HepG2 (cell line): Measurements from ENCODE around the gene NFE2. TPM values are rescaled to one million over a fixed set of nuclear protein-coding genes. Genes with fewer than 3 reads are reported as not detected.
A peak's percentile ranks its signal among the peaks of the same experiment; 100 is the strongest.

ENCODE experiments used
- ATAC-seq: fragments of 200-7000 bp; cut with Tn5 transposase; 3 replicates; pipeline ENCODE4 v1.9.1; 2020; ENCODE audit warnings: mild to moderate bottlenecking, moderate library complexity
- Bru-seq: library from RNA; stranded (reverse); fragments of 400-500 nt; gene quantifications from one replicate; lab custom pipeline; 2021; lab: Mats Ljungman, UMichigan
- BruChase-seq, 2 experiments: library from RNA; stranded (reverse); fragments of 400-500 nt; gene quantifications; one replicate each; lab custom pipeline; 2021; lab: Mats Ljungman, UMichigan
- BruUV-seq: library from RNA; stranded (reverse); fragments of 400-500 nt; replicated peaks from 2 replicates; lab custom pipeline; 2021; lab: Mats Ljungman, UMichigan
- CTCF ChIA-PET: fragments of 300-600 bp; formaldehyde crosslinking; extraction: SDS; loops from one replicate; lab custom pipeline; 2021; ENCODE audit warnings: low total read pairs, inconsistent platforms, low intra/inter-chr PET ratio; lab: Yijun Ruan, JAX
- POLR2A ChIA-PET: fragments of 350-600 bp; sonication (Branson Sonifier 250); formaldehyde crosslinking; loops from one replicate; lab custom pipeline; 2020; ENCODE audit warnings: antibody characterized with exemption, inconsistent platforms; lab: Yijun Ruan, JAX
- DNase-seq: peaks from one replicate; pipeline ENCODE4 v3.0.0-alpha.2; 2015; ENCODE audit warnings: low spot score
- FAIRE-seq: peaks from 3 replicates; lab custom pipeline; 2011; peaks lifted over from hg19 to GRCh38; lab: Jason Lieb, UNC
- H2AFZ ChIP-seq: one replicate; pipeline ENCODE4 v1.6.1; 2011; ENCODE audit warnings: low read length, inconsistent platforms
- H3K27ac ChIP-seq: fragments of 300-600 bp; 3 replicates; pipeline ENCODE4 v1.8.0; 2011; ENCODE audit warnings: mixed run types, mild to moderate bottlenecking, mixed read lengths, low read length, inconsistent platforms; ENCODE audit not compliant: insufficient read depth; ENCODE audit errors: extremely low read length
- H3K27me3 ChIP-seq, 2 experiments: fragments of 200-600 bp in 1 of 2; 2 replicates in 1 of 2; 3 replicates in 1 of 2; pipeline versions ENCODE4 v1.6.0 to v1.8.0; 2011; ENCODE audit warnings: low read length in 2 of 2, mild to moderate bottlenecking in 2 of 2, moderate library complexity in 2 of 2, inconsistent platforms in 1 of 2; ENCODE audit not compliant: insufficient read depth in 2 of 2, control insufficient read depth in 1 of 2
- H3K36me3 ChIP-seq, 2 experiments: fragments of 200-600 bp in 1 of 2; replicated peaks in 1 of 2; 2 replicates in 1 of 2; 3 replicates in 1 of 2; pipeline versions ENCODE4 v1.5.1 to v1.8.0; 2011; ENCODE audit warnings: low read length in 2 of 2, inconsistent platforms in 1 of 2; ENCODE audit not compliant: insufficient read depth in 2 of 2, control insufficient read depth in 1 of 2
- H3K4me1 ChIP-seq: 2 replicates; pipeline ENCODE4 v1.5.1; 2012; ENCODE audit warnings: low read length, inconsistent platforms; ENCODE audit not compliant: insufficient read depth
- H3K4me2 ChIP-seq: 2 replicates; pipeline ENCODE4 v1.6.0; 2011; ENCODE audit warnings: low read depth, low read length, inconsistent platforms
- H3K4me3 ChIP-seq, 3 experiments: fragments of 200-600 bp in 1 of 3; sonication (generic), shearing (Covaris generic) in 1 of 3; replicated peaks in 1 of 3; 2 replicates each; pipeline ENCODE4 v1.5.1; 2011 to 2016; ENCODE audit warnings: low read length in 3 of 3, inconsistent platforms in 2 of 3, low read depth in 2 of 3, mild to moderate bottlenecking in 2 of 3, control low read depth in 1 of 3, mixed read lengths in 1 of 3; ENCODE audit not compliant: insufficient read depth in 1 of 3
- H3K79me2 ChIP-seq: one replicate; pipeline ENCODE4 v1.6.1; 2011; ENCODE audit warnings: low read length, inconsistent platforms; ENCODE audit not compliant: insufficient read depth
- H3K9ac ChIP-seq: 2 replicates; pipeline ENCODE4 v1.6.0; 2011; ENCODE audit warnings: mild to moderate bottlenecking, low read depth, low read length, inconsistent platforms; ENCODE audit not compliant: insufficient read depth
- H3K9me3 ChIP-seq: 2 replicates; pipeline ENCODE4 v1.5.1; 2012; ENCODE audit warnings: mild to moderate bottlenecking, low read length
- H4K20me1 ChIP-seq: 2 replicates; pipeline ENCODE4 v1.6.0; 2011; ENCODE audit warnings: inconsistent platforms, mild to moderate bottlenecking, low read length, moderate library complexity; ENCODE audit not compliant: insufficient read depth
- HNF4G ChIP-seq, 2 experiments: sonication (generic) in 1 of 2; formaldehyde crosslinking in 1 of 2; IDR thresholded peaks; 2 replicates each; pipeline versions ENCODE4 v1.4.0 to v1.6.1; 2011 to 2020; ENCODE audit warnings: borderline replicate concordance in 2 of 2, low read depth in 2 of 2, mild to moderate bottlenecking in 2 of 2, low read length in 1 of 2, missing genetic modification reagents in 1 of 2, moderate library complexity in 1 of 2
- RXRB ChIP-seq: IDR thresholded peaks from 2 replicates; pipeline ENCODE4 v1.6.1; 2016; ENCODE audit warnings: borderline replicate concordance, missing genetic modification reagents, missing compliant biosample characterization
- SIX1 ChIP-seq: sonication (generic); formaldehyde crosslinking; IDR thresholded peaks from 2 replicates; pipeline ENCODE4 v1.4.0; 2020; ENCODE audit warnings: missing genetic modification reagents, borderline replicate concordance
- ZFP62 ChIP-seq: sonication (generic); formaldehyde crosslinking; IDR thresholded peaks from 2 replicates; pipeline ENCODE4 v1.4.0; 2020; ENCODE audit warnings: missing genetic modification reagents
- ZFY ChIP-seq: sonication (generic); formaldehyde crosslinking; IDR thresholded peaks from 2 replicates; pipeline ENCODE4 v1.4.0; 2020; ENCODE audit warnings: missing genetic modification reagents
- ZNF710 ChIP-seq: sonication (generic); formaldehyde crosslinking; IDR thresholded peaks from 2 replicates; pipeline ENCODE4 v1.5.0; 2020; ENCODE audit warnings: mild to moderate bottlenecking, missing genetic modification reagents, borderline replicate concordance
- ZNF776 ChIP-seq: sonication (generic); formaldehyde crosslinking; IDR thresholded peaks from 2 replicates; pipeline ENCODE4 v1.4.0; 2020; ENCODE audit warnings: mild to moderate bottlenecking, missing genetic modification reagents
- ZNF792 ChIP-seq: IDR thresholded peaks from 2 replicates; pipeline ENCODE4 v1.6.1; 2016
- WGBS: methylation state at CpG from one replicate; pipeline ENCODE4 v1.1.6; 2017; ENCODE audit warnings: low lambda C conversion rate; 5-methylcytosine and 5-hydroxymethylcytosine counted together
- in situ Hi-C: cut with HindIII; loops from 2 replicates; pipeline ENCODE4 v1.10.0; 2017; ENCODE audit warnings: low pct_unique_long_range_greater_than_20kb; ENCODE audit not compliant: extremely low pct_ligation_motif_present
- intact Hi-C: fragments of 100-400 bp; cut with micrococcal nuclease; formaldehyde crosslinking; loops from one replicate; pipeline ENCODE4 v1.10.0; 2022; ENCODE audit not compliant: unreplicated experiment
- long read RNA-seq, 2 experiments: library from RNA in 1 of 2; library from polyadenylated mRNA in 1 of 2; stranded (forward) in 1 of 2; unstranded in 1 of 2; transcript quantifications; one replicate each; pipeline ENCODE4 v2.0.0, GENCODE V29; 2019 to 2022
- polyA minus RNA-seq, 3 experiments: library from RNA; depleted of rRNA, polyadenylated mRNA; stranded (reverse); fragments of >200 nt; gene quantifications; 2 replicates each; pipeline ENCODE4 v1.2.3, GENCODE V29; 2011; ENCODE audit warnings: low replicate concordance in 1 of 3
- polyA plus RNA-seq, 8 experiments: library from polyadenylated mRNA; depleted of rRNA in 3 of 8; stranded (reverse) in 7 of 8; unstranded in 1 of 8; fragments of >200 nt; fragmentation: Illumina TruSeq in 4 of 8; extraction: Trizol in 4 of 8; gene quantifications; 2 replicates each; pipeline versions ENCODE4 v1.2.1 to v1.2.3, GENCODE V29; 2011 to 2016; ENCODE audit warnings: low read depth in 4 of 8, missing spikeins in 1 of 8, mixed read lengths in 1 of 8; ENCODE audit not compliant: insufficient read depth in 1 of 8
- total RNA-seq, 5 experiments: library from RNA; depleted of rRNA; stranded (reverse); fragments of >200 nt; fragmentation: Illumina TruSeq; extraction: Trizol; gene quantifications; 2 replicates each; pipeline ENCODE4 v1.2.3, GENCODE V29; 2016; ENCODE audit warnings: low read depth in 1 of 5
- TF ChIP-seq, protein P1 (sequence below): sonication (generic); formaldehyde crosslinking; IDR thresholded peaks from 2 replicates; pipeline ENCODE4 v1.5.1; 2020; ENCODE audit warnings: mild to moderate bottlenecking, moderate library complexity, missing genetic modification reagents
- TF ChIP-seq, protein P2 (sequence below): sonication (generic); formaldehyde crosslinking; IDR thresholded peaks from 2 replicates; pipeline ENCODE4 v1.4.0; 2020; ENCODE audit warnings: missing genetic modification reagents, borderline replicate concordance

Gene NFE2
- 7.8 and 8.5 TPM in 2 replicates for total RNA-seq (2016; rRNA removed; fragmentation: Illumina TruSeq; extraction: Trizol)
- total RNA-seq (2016; cell fraction: cytosol; rRNA removed; fragmentation: Illumina TruSeq; extraction: Trizol; ENCODE audit: low read depth): 2.9 and 3.4 TPM in 2 replicates
- total RNA-seq (2016; cell fraction: insoluble cytoplasmic fraction; rRNA removed; fragmentation: Illumina TruSeq; extraction: Trizol): 7.5 and 8.1 TPM in 2 replicates
- 6.2 and 6.6 TPM in 2 replicates for total RNA-seq (2016; cell fraction: membrane; rRNA removed; fragmentation: Illumina TruSeq; extraction: Trizol)
- 5.7 and 6.3 TPM in 2 replicates for total RNA-seq (2016; cell fraction: nucleus; rRNA removed; fragmentation: Illumina TruSeq; extraction: Trizol)
- polyA plus RNA-seq (2011; rRNA removed): 4.1 and 4.5 TPM in 2 replicates
- 2.5 and 3.0 TPM in 2 replicates for polyA plus RNA-seq (2011; cell fraction: cytosol; rRNA removed)
- 3.5 and 3.8 TPM in 2 replicates for polyA plus RNA-seq (2011; cell fraction: nucleus; rRNA removed)
- polyA plus RNA-seq (2012): 1.3 and 1.8 TPM in 2 replicates
- polyA plus RNA-seq (2016; cell fraction: cytosol; fragmentation: Illumina TruSeq; extraction: Trizol; ENCODE audit: low read depth): 1.9 and 3.1 TPM in 2 replicates
- polyA plus RNA-seq (2016; cell fraction: insoluble cytoplasmic fraction; fragmentation: Illumina TruSeq; extraction: Trizol; ENCODE audit: low read depth): 10.3 and 10.9 TPM in 2 replicates
- 3.7 and 4.5 TPM in 2 replicates for polyA plus RNA-seq (2016; cell fraction: membrane; fragmentation: Illumina TruSeq; extraction: Trizol; ENCODE audit: low read depth)
- polyA plus RNA-seq (2016; cell fraction: nucleus; fragmentation: Illumina TruSeq; extraction: Trizol; ENCODE audit: insufficient read depth, low read depth): 11.6 and 14.3 TPM in 2 replicates
- 1.7 and 3.8 TPM in 2 replicates for polyA minus RNA-seq (2011; rRNA and poly(A)+ RNA removed; ENCODE audit: low replicate concordance)
- 0.49 and 2.3 TPM in 2 replicates for polyA minus RNA-seq (2011; cell fraction: cytosol; rRNA and poly(A)+ RNA removed)
- 1.0 and 1.7 TPM in 2 replicates for polyA minus RNA-seq (2011; cell fraction: nucleus; rRNA and poly(A)+ RNA removed)
- percentile 66 among the genes with signal in this experiment for Bru-seq, nascent RNA
- percentile 47 among the genes with signal in this experiment for BruChase-seq, experiment 1, labeled RNA remaining after a 6-hour chase
- percentile 54 among the genes with signal in this experiment for BruChase-seq, experiment 2, labeled RNA remaining after a 2-hour chase
- long read RNA-seq, experiment 1, transcript NFE2-202 (3 exons, 1,762 nt): major isoform, 9 of 13 reads
- long read RNA-seq, experiment 1, partial matches to known transcripts: 2 of 13 reads
- long read RNA-seq, experiment 1, other reads (novel, unspliced or antisense): 1 of 13 reads
- long read RNA-seq, experiment 2, transcript NFE2-202 (3 exons, 1,762 nt): major isoform, 17 of 29 reads
- long read RNA-seq, experiment 2, partial matches to known transcripts: 1 of 29 reads
- long read RNA-seq, experiment 2, other reads (novel, unspliced or antisense): 7 of 29 reads

DNA sequence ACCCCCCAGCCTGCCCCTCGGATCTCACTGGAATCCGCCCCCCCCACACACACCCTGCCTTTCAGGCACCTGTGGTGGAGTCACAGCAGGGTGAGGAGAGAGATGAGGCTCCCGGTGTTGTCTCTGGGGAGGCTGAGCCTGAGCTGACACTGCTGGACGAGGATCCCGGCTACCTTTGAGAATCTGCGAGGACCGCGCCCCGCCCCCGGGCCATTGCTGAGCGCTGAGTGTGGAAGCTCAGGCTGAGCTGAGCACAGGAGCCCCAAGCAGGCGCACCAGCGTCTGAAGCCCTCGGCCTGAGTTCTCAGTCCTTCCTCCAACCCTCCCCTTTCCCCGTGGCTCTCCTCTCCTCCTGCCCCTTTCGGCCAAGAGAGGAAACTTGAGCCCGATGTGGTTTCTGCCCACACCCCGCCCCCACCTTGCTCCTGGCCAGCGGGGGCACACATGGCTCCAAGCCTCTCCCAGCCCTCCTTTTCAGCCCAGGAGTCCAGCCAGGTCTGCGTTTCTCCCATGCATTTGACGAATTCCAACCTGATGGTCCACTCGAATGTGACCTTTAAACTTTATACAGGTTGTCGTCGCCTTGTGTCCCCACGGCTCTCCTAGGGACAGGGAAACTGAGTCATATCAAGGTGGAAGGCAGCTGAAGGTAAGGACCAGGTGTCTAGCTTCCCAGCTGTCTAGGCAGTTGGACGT, at the start of gene NFE2:
TSS of gene NFE2 (minus strand) at position 284 of the 696 bp plus-strand sequence. CDS start 5,767 bp downstream, outside the sequence.
- Histone ChIP-seq H4K20me1 (no peaks in the 10 kb centered on the region), H3K36me3 (no peaks in the 10 kb centered on the region), H3K4me3 (peak within 1 kb of the TSS; percentile 56 to 78 (median 63)), H3K4me2 (peak within 1 kb of the TSS; percentile 97), H3K9me3 (no peaks in the 10 kb centered on the region), H3K4me1 (peaks cover 82% of the 10 kb centered on the region), H3K27me3 (no peaks in the 10 kb centered on the region), H3K27ac (peak within 1 kb of the TSS; percentile 91), H2AFZ (peak within 1 kb of the TSS; percentile 76), H3K9ac (peak within 1 kb of the TSS; percentile 79), H3K79me2 (peaks cover 4% of the 10 kb centered on the region)
- peak; percentile 58 for DNase-seq
- intact Hi-C loops (no loop called here), in situ Hi-C loops (no loop called here)
- ChIA-PET POLR2A (interaction anchor here (0.6 to 14.6 kb wide), 10 partner anchors 9 to 58 kb away, joined by 3 to 176 read pairs (median 10); partner anchors contain the start of genes CBX5, COPZ1 and HNRNPA1), CTCF (no interaction called here)
- BruUV-seq: no TSS peak
- 2% methylated on average over 16 of the region's 26 CpGs for WGBS
- ATAC-seq: peak; percentile 87
- no peak for FAIRE-seq
- no peak for TF ChIP-seq ZFP62 (CRISPR knock-in tag)
- TF ChIP-seq ZNF792 (CRISPR knock-in tag): no peak
- peak; percentile 32; the same call in 1 of the 2 replicates for TF ChIP-seq HNF4G (IDR thresholded peaks at IDR 0.05; ENCODE audit: borderline replicate concordance, low read depth, low read length)
- TF ChIP-seq HNF4G (CRISPR knock-in tag; IDR thresholded peaks at IDR 0.05; ENCODE audit: borderline replicate concordance, low read depth): no peak
- TF ChIP-seq RXRB (CRISPR knock-in tag): no peak
- TF ChIP-seq ZFY: peak; percentile 40; the same call in 1 of the 2 replicates
- TF ChIP-seq, protein P1, sequence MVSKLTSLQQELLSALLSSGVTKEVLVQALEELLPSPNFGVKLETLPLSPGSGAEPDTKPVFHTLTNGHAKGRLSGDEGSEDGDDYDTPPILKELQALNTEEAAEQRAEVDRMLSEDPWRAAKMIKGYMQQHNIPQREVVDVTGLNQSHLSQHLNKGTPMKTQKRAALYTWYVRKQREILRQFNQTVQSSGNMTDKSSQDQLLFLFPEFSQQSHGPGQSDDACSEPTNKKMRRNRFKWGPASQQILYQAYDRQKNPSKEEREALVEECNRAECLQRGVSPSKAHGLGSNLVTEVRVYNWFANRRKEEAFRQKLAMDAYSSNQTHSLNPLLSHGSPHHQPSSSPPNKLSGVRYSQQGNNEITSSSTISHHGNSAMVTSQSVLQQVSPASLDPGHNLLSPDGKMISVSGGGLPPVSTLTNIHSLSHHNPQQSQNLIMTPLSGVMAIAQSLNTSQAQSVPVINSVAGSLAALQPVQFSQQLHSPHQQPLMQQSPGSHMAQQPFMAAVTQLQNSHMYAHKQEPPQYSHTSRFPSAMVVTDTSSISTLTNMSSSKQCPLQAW (CRISPR knock-in tag): peak; percentile 67
- TF ChIP-seq ZNF710 (CRISPR knock-in tag): peak; percentile 69; the same call in 1 of the 2 replicates
- TF ChIP-seq ZNF776 (CRISPR knock-in tag): 0 out of 2 replicates have a peak, but pooled peaks have one; percentile 44
- TF ChIP-seq SIX1: peak; percentile 22; the same call in 1 of the 2 replicates
- TF ChIP-seq, protein P2, sequence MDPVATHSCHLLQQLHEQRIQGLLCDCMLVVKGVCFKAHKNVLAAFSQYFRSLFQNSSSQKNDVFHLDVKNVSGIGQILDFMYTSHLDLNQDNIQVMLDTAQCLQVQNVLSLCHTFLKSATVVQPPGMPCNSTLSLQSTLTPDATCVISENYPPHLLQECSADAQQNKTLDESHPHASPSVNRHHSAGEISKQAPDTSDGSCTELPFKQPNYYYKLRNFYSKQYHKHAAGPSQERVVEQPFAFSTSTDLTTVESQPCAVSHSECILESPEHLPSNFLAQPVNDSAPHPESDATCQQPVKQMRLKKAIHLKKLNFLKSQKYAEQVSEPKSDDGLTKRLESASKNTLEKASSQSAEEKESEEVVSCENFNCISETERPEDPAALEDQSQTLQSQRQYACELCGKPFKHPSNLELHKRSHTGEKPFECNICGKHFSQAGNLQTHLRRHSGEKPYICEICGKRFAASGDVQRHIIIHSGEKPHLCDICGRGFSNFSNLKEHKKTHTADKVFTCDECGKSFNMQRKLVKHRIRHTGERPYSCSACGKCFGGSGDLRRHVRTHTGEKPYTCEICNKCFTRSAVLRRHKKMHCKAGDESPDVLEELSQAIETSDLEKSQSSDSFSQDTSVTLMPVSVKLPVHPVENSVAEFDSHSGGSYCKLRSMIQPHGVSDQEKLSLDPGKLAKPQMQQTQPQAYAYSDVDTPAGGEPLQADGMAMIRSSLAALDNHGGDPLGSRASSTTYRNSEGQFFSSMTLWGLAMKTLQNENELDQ (CRISPR knock-in tag): no peak
